ENCODE measurements around the gene HYAL3.
A peak's percentile ranks its signal among the peaks of the same experiment; 100 is the strongest.

HYAL3 gene

GRCh38 chr3:50345008-50345407 lies 45.8 kb upstream of the HYAL3 start:
- H3K4me3 ChIP-seq (ENCODE audit: insufficient read depth, low read length, poor library complexity, severe bottlenecking), result no peak overlapping the region
- H3F3A ChIP-seq (ENCODE audit: insufficient read depth), result no peaks in the 10 kb centered on the region
- H3K9ac ChIP-seq (ENCODE audit: low read length), result 0 out of 2 replicates have a peak overlapping the region, but pooled peaks have one; percentile 45
- no peak overlapping the region for H2AFZ ChIP-seq (ENCODE audit: low read depth, low read length, severe bottlenecking)
- no peaks in the 10 kb centered on the region for H3K9me2 ChIP-seq (replicated peaks; ENCODE audit: insufficient read depth, low read length)
- H3K79me2 ChIP-seq (ENCODE audit: insufficient read depth, low read length), result peaks cover 7% of the 10 kb centered on the region; the same call in 1 of the 2 replicates
- H3K9me3 ChIP-seq (ENCODE audit: insufficient read depth, low read length), result no peaks in the 10 kb centered on the region
- H3K27me3 ChIP-seq (ENCODE audit: low read length), result no peaks in the 10 kb centered on the region
- H4K20me1 ChIP-seq (ENCODE audit: low read depth, low read length), result no peaks in the 10 kb centered on the region
- H3K4me2 ChIP-seq (ENCODE audit: low read depth, low read length, poor library complexity, severe bottlenecking), result peak overlapping the region; percentile 48
- no peak for TF ChIP-seq EZH2phosphoT487 (conservative IDR thresholded peaks at IDR 0.05; ENCODE audit: low read length)
- no peaks in the 10 kb centered on the region for H3K36me3 ChIP-seq (ENCODE audit: low read length)
- no peak overlapping the region for H3K27ac ChIP-seq (ENCODE audit: low read depth, low read length)

DNA sequence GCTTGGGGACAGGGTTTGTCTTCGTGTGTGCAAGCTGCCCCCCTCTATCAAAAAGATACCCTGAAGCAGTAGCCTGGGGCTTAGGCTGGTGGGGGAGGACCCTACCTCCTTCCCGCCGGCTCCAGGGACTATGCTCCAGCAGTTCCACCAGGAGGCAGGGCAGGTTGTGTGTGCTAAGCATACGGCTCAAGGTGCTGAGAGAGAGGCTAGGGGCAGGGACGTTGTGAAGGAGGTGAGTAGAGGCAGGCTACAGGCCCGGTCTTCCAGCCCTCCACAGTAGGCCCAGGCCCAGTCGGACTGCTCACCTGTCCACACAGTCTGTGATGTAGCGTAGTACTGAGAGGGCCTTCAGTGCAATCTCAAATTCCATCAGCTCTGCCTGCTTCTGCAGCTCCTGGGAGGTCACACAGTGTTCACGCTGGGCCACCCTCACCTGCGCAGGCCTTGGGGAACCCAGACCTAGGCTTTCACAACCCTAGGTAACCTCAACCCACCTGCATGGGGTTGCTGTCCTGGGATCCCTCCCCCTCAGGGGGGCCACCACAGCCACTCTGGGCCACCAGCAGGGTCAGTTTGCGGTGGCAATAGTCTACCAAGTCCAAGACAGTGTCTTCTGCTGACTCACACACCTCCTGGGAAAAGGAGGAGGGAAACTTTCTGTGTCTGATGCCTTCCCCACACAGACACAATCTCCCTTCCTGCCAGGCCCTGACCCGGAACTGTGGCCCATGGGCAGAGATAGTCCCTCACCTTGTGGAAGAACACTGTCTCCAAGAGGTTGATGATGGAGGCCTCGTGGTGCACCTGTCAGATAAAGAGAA lies 43.8 kb upstream of the HYAL3 start:
- no peak overlapping the region for H3K4me2 ChIP-seq (ENCODE audit: low read depth, low read length, poor library complexity, severe bottlenecking)
- H3K79me2 ChIP-seq (ENCODE audit: insufficient read depth, low read length), result no peaks in the 10 kb centered on the region
- H3K27ac ChIP-seq (ENCODE audit: low read depth, low read length), result no peak overlapping the region
- H3K9ac ChIP-seq (ENCODE audit: low read length), result no peak overlapping the region
- H4K20me1 ChIP-seq (ENCODE audit: low read depth, low read length), result no peaks in the 10 kb centered on the region
- H3K9me3 ChIP-seq (ENCODE audit: insufficient read depth, low read length), result no peaks in the 10 kb centered on the region
- no peak overlapping the region for H2AFZ ChIP-seq (ENCODE audit: low read depth, low read length, severe bottlenecking)
- TF ChIP-seq EZH2phosphoT487 (conservative IDR thresholded peaks at IDR 0.05; ENCODE audit: low read length), result no peak
- TF ChIP-seq, protein P1, sequence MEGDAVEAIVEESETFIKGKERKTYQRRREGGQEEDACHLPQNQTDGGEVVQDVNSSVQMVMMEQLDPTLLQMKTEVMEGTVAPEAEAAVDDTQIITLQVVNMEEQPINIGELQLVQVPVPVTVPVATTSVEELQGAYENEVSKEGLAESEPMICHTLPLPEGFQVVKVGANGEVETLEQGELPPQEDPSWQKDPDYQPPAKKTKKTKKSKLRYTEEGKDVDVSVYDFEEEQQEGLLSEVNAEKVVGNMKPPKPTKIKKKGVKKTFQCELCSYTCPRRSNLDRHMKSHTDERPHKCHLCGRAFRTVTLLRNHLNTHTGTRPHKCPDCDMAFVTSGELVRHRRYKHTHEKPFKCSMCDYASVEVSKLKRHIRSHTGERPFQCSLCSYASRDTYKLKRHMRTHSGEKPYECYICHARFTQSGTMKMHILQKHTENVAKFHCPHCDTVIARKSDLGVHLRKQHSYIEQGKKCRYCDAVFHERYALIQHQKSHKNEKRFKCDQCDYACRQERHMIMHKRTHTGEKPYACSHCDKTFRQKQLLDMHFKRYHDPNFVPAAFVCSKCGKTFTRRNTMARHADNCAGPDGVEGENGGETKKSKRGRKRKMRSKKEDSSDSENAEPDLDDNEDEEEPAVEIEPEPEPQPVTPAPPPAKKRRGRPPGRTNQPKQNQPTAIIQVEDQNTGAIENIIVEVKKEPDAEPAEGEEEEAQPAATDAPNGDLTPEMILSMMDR (IDR thresholded peaks at IDR 0.05; ENCODE audit: insufficient read depth, low read length, poor library complexity, severe bottlenecking), result no peak
- H3F3A ChIP-seq (ENCODE audit: insufficient read depth), result peaks cover 11% of the 10 kb centered on the region; the same call in 1 of the 2 replicates
- H3K4me3 ChIP-seq (ENCODE audit: insufficient read depth, low read length, poor library complexity, severe bottlenecking), result no peak overlapping the region
- no peaks in the 10 kb centered on the region for H3K9me2 ChIP-seq (replicated peaks; ENCODE audit: insufficient read depth, low read length)
- no peaks in the 10 kb centered on the region for H3K27me3 ChIP-seq (ENCODE audit: low read length)
- no peaks in the 10 kb centered on the region for H3K36me3 ChIP-seq (ENCODE audit: low read length)

DNA sequence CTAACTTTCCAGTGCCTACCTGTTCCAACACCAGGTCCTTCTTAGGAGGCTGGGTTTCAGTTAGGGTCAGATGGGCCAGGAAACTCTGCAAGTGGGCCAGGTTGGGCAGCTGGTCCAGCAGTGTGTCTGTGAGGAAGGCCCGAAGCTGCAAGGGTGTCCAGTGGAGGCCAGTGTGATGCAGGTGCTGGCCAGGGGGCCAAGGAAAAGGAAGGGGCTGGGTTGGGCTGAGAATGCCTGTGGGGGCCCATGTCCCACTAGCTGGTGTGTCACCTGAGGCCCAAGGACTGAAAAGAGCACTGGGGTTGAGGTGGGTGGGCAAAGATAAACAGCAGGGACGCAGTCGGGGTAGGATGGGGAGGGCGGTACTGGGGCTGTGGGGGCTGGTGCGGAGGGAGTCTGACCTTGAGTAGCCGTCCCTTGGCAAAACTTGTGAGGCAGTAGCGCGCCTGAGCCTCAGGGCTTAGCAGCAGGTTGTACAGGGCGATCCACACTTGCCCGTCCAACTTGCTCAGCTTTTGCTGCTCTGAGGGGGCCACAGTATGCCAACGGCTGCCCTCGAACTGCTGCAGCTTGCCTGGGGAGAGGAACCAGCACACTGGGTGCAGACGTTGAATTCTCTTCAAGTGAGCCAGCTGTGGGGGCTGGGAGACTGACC lies 42.9 kb upstream of the HYAL3 start:
- Histone ChIP-seq H3K27ac (ENCODE audit: low read depth, low read length) (no peak overlapping the region), H3K4me2 (ENCODE audit: low read depth, low read length, poor library complexity, severe bottlenecking) (no peak overlapping the region), H3K9me2 (replicated peaks; ENCODE audit: insufficient read depth, low read length) (no peaks in the 10 kb centered on the region), H3K27me3 (ENCODE audit: low read length) (no peaks in the 10 kb centered on the region), H2AFZ (ENCODE audit: low read depth, low read length, severe bottlenecking) (no peak overlapping the region), H3K9me3 (ENCODE audit: insufficient read depth, low read length) (no peaks in the 10 kb centered on the region), H3F3A (ENCODE audit: insufficient read depth) (peaks cover 12% of the 10 kb centered on the region; the same call in 1 of the 2 replicates), H3K4me3 (ENCODE audit: insufficient read depth, low read length, poor library complexity, severe bottlenecking) (no peak overlapping the region), H4K20me1 (ENCODE audit: low read depth, low read length) (no peaks in the 10 kb centered on the region), H3K36me3 (ENCODE audit: low read length) (no peaks in the 10 kb centered on the region), H3K9ac (ENCODE audit: low read length) (no peak overlapping the region), H3K79me2 (ENCODE audit: insufficient read depth, low read length) (peaks cover under 1% of the 10 kb centered on the region)
- TF ChIP-seq, protein P1 (IDR thresholded peaks at IDR 0.05; ENCODE audit: insufficient read depth, low read length, poor library complexity, severe bottlenecking), result no peak
- no peak for TF ChIP-seq EZH2phosphoT487 (conservative IDR thresholded peaks at IDR 0.05; ENCODE audit: low read length)
